Ovary (tissue), 9 donors: ENCODE results near the gene PRPSAP1. TPM values are rescaled to one million over a fixed set of nuclear protein-coding genes. Genes with fewer than 3 reads are reported as not detected.

Experiments used
- DNase-seq, 5 donors: peaks; one replicate each; pipeline ENCODE4 v3.0.0-alpha.2; 2019 to 2020
- H3K27ac ChIP-seq, 2 donors: fragments of 200-600 bp; one replicate each; pipeline versions ENCODE4 v1.5.1 to v1.8.0; 2019 to 2022
- H3K27me3 ChIP-seq: fragments of 200-600 bp; one replicate; pipeline ENCODE4 v1.8.0; 2022
- H3K36me3 ChIP-seq: fragments of 200-600 bp; sonication (generic); one replicate; pipeline ENCODE4 v1.5.1; 2019
- H3K4me1 ChIP-seq: one replicate; pipeline ENCODE4 v1.8.1; 2013; ENCODE audit warnings: mild to moderate bottlenecking, moderate library complexity; ENCODE audit not compliant: insufficient read depth
- H3K4me3 ChIP-seq: fragments of 200-600 bp; sonication (generic); one replicate; pipeline ENCODE4 v1.5.1; 2017
- H3K9me3 ChIP-seq, 2 donors: fragments of 200-600 bp in 1 of 2; sonication (generic) in 1 of 2; one replicate each; pipeline versions ENCODE4 v1.5.1 to v1.8.1; 2013 to 2019; ENCODE audit warnings: mild to moderate bottlenecking in 1 of 2, moderate library complexity in 1 of 2
- EP300 ChIP-seq: sonication (generic); formaldehyde crosslinking; IDR thresholded peaks from one replicate; pipeline ENCODE4 v1.6.1; 2017; ENCODE audit warnings: antibody characterized with exemption
- POLR2A ChIP-seq: fragments of 450-650 bp; IDR thresholded peaks from one replicate; pipeline ENCODE4 v1.6.1; 2017; ENCODE audit warnings: antibody characterized with exemption, mild to moderate bottlenecking, moderate library complexity
- WGBS, 3 donors: extraction: QIAGEN DNeasy Blood & Tissue Kit in 1 of 3; methylation state at CpG; one replicate each; pipeline versions ENCODE4 v1.1.5 to v1.1.7; 2013 to 2017; 5-methylcytosine and 5-hydroxymethylcytosine counted together
- intact Hi-C, 4 donors: fragments of 100-400 bp; cut with DNase I; formaldehyde crosslinking; loops; one replicate each; pipeline versions ENCODE4 v1.11.0 to v1.15.1; 2022 to 2023
- polyA plus RNA-seq, 2 donors: library from polyadenylated mRNA; stranded (reverse); fragments of 200-250 nt in 1 of 2; fragments of 350-450 nt in 1 of 2; fragmentation: Illumina TruSeq in 1 of 2; extraction: RNeasy Lipid Tissue Mini Kit (QIAGEN cat#74804) in 1 of 2; gene quantifications; one replicate each; pipeline ENCODE4 v1.2.3, GENCODE V29; 2013 to 2014
- total RNA-seq, 7 donors: library from RNA; depleted of rRNA in 2 of 7; stranded (reverse); fragments of >200 nt in 2 of 7; fragmentation: NEBNext Ultra II Directional in 3 of 7; extraction: Animal tissue kit (Norgen Biotek cat#: 25700) in 3 of 7; gene quantifications; one replicate each; pipeline versions ENCODE4 v1.1.0 to v1.2.4, GENCODE V29; 2016 to 2023
- TF ChIP-seq, protein P1 (sequence below), 3 donors: fragments of 450-650 bp in 2 of 3; fragments of 200-600 bp in 1 of 3; IDR thresholded peaks; one replicate each; pipeline versions ENCODE4 v1.5.1 to v1.8.0; 2016 to 2022; ENCODE audit warnings: antibody characterized with exemption in 3 of 3, mild to moderate bottlenecking in 1 of 3
- donor health status: DM: no; HTN: no; CAD: no; lungs with moderate emphysema.
- donor health status: DM: no; HTN: no; CAD: no.
- donor health status: Bipolar disorder and iron deficiency.
- donor health status: DM: yes; HTN: yes; CAD: no.
- donor health status: DM: no; HTN: no; CAD: no.
- donor health status: DM: yes; HTN: yes; CAD: no.

PRPSAP1 gene
- total and polyA plus RNA-seq, 9 donors: 26.1 to 57.9 (median 44.5) TPM

DNA sequence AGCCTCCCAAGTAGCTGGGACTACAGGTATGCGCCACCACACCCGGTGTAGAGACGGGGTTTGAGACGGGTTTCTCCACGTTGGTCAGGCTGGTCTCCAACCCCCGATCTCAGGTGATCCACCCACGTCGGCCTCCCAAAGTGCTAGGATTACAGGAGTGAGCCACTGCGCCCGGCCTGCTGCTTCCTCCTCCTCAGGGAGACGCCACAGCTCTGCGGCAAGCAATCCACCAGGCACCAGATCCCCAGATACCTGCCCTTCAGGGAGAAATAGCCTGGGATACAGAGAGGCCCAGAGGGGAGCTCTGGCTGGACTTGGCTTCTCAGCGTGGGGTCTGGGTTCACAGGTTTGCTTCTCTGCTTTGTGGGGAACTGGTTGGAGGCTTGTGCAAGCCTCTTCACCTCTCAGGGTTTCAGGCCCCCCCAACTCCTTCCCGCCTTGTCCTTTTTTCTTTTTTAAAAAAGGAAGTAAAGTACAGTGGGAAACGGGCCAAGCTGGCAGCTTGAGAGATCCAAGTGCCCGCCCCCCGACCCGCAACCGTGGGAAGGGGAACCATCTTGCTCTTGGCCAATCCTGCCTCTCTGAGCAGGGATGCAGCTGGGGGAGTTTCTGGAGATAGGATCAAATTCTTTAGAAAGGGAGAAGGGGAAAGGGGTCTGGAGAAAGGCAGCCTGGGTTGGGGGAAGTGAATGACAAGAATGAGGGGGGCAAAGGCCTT is 28.1 kb upstream of the PRPSAP1 start:
- H3K27me3 ChIP-seq: no peaks in the 10 kb centered on the region
- DNase-seq: no peak
- no peaks in the 10 kb centered on the region for H3K9me3 ChIP-seq
- peaks cover 14% of the 10 kb centered on the region for H3K4me1 ChIP-seq
- H3K27ac ChIP-seq: no peak overlapping the region
- TF ChIP-seq, protein P1, sequence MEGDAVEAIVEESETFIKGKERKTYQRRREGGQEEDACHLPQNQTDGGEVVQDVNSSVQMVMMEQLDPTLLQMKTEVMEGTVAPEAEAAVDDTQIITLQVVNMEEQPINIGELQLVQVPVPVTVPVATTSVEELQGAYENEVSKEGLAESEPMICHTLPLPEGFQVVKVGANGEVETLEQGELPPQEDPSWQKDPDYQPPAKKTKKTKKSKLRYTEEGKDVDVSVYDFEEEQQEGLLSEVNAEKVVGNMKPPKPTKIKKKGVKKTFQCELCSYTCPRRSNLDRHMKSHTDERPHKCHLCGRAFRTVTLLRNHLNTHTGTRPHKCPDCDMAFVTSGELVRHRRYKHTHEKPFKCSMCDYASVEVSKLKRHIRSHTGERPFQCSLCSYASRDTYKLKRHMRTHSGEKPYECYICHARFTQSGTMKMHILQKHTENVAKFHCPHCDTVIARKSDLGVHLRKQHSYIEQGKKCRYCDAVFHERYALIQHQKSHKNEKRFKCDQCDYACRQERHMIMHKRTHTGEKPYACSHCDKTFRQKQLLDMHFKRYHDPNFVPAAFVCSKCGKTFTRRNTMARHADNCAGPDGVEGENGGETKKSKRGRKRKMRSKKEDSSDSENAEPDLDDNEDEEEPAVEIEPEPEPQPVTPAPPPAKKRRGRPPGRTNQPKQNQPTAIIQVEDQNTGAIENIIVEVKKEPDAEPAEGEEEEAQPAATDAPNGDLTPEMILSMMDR (IDR thresholded peaks at IDR 0.05): no peak
- TF ChIP-seq POLR2A: no peak
- TF ChIP-seq EP300: no peak
- intact Hi-C loops: no loop called here
- no peaks in the 10 kb centered on the region for H3K36me3 ChIP-seq
- WGBS, 3 donors: 81 to 86% (median 82%) methylated on average over 19 of the region's 19 CpGs
- no peak overlapping the region for H3K4me3 ChIP-seq

- WGBS, 3 donors: 93 to 95% (median 94%) methylated on average over 21 of the region's 21 CpGs
- no peaks in the 10 kb centered on the region for H3K9me3 ChIP-seq
- no peak for TF ChIP-seq POLR2A
- no peak for TF ChIP-seq EP300
- TF ChIP-seq, protein P1 (IDR thresholded peaks at IDR 0.05): no peak
- intact Hi-C loops: no loop called here
- no peak overlapping the region for H3K4me3 ChIP-seq
- no peaks in the 10 kb centered on the region for H3K27me3 ChIP-seq
- no peak for DNase-seq
- peaks cover 14% of the 10 kb centered on the region for H3K4me1 ChIP-seq
- H3K36me3 ChIP-seq: no peaks in the 10 kb centered on the region
- H3K27ac ChIP-seq: no peak overlapping the region
Observed at GRCh38 chr17:76379646-76380376, 26.1 kb upstream of the PRPSAP1 start.

- no peaks in the 10 kb centered on the region for H3K9me3 ChIP-seq
- H3K27ac ChIP-seq: no peak overlapping the region
- H3K27me3 ChIP-seq: no peaks in the 10 kb centered on the region
- WGBS, 3 donors: 94 to 96% (median 95%) methylated on average over 11 of the region's 11 CpGs
- DNase-seq: no peak
- intact Hi-C loops: no loop called here
- H3K4me3 ChIP-seq: no peak overlapping the region
- H3K4me1 ChIP-seq: peaks cover 14% of the 10 kb centered on the region
- TF ChIP-seq POLR2A: no peak
- TF ChIP-seq, protein P1 (IDR thresholded peaks at IDR 0.05): no peak
- TF ChIP-seq EP300: no peak
- no peaks in the 10 kb centered on the region for H3K36me3 ChIP-seq
Observed at GRCh38 chr17:76379275-76379641, 25.5 kb upstream of the PRPSAP1 start.

GRCh38 chr17:76378548-76379274 is 25.0 kb upstream of the PRPSAP1 start:
- no peaks in the 10 kb centered on the region for H3K9me3 ChIP-seq
- no peaks in the 10 kb centered on the region for H3K27me3 ChIP-seq
- TF ChIP-seq POLR2A (no peak), EP300 (no peak)
- TF ChIP-seq, protein P1 (IDR thresholded peaks at IDR 0.05): no peak
- no peak for DNase-seq
- H3K4me3 ChIP-seq: no peak overlapping the region
- peaks cover 14% of the 10 kb centered on the region for H3K4me1 ChIP-seq
- WGBS, 3 donors: 91 to 94% (median 93%) methylated on average over 5 of the region's 5 CpGs
- no peaks in the 10 kb centered on the region for H3K36me3 ChIP-seq
- intact Hi-C loops: no loop called here
- H3K27ac ChIP-seq: no peak overlapping the region
